NCI-H2196 (cell line): ENCODE results near the gene LIPI.
"Not testable (repeated sequence)": the region's sequence is repeated elsewhere in the genome, so short reads cannot be mapped to it uniquely, and the experiment has no call there.

Experiments
- DNase-seq: peaks from one replicate; lab custom pipeline; 2025; ENCODE audit not compliant: unreplicated experiment; lab: John Stamatoyannopoulos, UW

The LIPI gene

DNA sequence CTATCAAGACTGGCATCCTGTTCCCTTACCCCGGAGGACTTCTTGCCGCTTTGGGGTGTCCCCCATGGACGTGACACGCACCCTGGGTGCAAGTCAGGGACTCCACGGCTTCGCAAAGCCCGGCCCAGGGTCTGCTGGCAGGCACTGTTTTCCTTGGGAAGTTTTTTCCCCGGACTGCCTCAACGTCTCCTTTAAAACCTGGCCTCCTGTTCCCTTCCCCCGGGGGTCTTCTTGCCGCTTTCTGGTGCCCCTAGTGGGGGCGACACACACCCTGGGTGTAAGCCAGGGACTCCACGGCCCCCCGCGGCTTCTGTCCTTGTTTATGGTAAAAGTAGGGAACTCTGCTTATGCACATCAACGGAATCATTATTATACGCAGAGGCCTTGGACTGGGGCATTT, 136.6 kb downstream of the LIPI start:
- DNase-seq = no peak

DNA sequence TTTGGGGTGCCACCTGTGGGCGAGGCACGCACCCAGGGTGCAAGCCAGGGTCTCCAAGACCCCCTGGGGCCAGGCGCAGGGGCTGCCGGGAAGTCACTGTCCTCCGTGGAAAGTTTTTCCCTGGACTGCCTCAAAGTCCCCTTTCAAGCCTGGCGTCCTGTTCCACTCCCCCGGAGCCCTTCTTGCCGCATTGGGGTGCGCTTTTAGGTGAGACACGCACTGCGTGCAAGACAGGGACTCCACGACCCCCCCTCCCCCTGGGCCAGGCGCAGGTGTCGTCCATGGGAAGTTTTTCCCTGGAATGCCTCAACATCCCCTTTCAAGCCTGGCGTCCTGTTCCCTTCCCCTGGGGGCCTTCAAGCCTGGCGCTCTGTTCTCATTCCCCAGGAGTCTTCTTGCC, 137.1 kb downstream of the LIPI start:
- DNase-seq = no peak

DNA sequence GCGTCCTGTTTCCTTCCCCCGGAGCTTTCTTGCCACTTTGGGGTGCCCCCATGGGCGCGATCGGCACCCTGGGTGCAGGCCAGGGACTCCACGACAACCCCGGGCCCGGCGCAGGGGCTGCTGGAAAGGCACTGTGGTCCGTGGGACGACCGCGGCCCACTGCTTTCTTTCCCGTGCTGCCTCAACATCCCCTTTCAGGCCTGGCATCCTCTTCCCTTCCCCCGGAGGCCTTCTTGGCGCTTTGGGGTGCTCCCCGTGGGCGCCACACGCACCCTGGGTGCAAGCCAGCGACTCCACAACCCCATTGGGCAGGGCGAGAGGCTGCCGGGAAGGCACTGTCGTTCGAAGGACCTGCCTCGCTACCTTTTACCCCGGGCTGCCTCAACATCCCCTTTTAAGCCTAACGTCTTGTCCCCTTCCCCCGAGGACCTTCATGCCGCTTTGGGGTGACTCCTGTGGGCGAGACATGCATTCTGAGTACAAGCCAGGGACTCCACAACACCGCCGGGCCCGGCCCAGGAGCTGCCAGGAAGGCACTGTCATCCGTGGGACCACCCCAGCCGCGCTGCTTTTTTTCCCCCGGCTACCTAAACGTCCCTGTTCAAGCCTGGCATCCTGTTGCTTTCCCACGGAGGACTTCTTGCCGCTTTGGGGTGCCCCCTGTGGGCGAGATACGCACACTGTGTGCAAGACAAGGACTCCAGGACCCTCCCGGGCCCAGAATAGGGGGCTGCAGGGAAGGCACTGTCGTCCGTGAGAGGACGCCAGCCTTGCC, 137.8 kb downstream of the LIPI start:
- no peak for DNase-seq

DNA sequence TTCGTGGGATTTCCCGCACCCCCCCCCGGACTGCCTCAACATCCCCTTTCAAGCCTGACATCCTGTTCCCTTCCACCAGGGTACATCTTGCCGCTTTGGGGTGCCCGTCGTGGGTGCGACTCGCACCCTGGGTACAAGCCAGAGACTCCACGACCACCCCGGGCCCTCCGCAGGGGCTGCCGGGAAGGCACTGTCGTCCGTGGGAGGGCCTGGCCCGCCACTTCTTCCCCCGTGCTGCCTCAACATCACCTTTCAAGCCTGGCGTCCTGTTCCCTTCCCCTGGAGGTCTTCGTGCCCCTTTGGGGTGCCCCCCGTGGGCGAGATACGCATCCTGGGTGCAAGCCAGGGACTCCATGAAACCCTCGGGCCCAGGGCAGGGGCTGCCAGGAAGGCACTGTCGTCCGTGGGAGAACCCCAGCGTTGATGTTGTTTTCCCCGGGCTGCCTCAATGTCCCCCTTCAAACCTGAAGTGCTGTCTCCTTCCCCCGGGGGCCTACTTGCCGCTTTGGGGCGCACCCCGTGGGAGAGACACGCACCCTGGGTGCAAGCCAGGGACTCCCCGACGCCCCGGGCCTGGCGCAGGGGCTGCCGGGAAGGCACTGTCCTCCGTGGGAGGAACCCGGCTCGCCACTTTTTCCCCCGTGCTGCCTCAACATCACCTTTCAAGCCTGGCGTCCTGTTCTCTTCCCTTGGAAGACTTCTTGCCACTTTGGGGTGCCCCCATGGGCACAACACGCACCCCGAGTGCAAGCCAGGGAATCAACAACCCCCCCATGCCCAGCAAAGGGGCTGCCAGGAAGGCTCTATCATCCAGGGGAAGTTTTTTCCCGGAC, 138.6 kb downstream of the LIPI start:
- no peak for DNase-seq

DNA sequence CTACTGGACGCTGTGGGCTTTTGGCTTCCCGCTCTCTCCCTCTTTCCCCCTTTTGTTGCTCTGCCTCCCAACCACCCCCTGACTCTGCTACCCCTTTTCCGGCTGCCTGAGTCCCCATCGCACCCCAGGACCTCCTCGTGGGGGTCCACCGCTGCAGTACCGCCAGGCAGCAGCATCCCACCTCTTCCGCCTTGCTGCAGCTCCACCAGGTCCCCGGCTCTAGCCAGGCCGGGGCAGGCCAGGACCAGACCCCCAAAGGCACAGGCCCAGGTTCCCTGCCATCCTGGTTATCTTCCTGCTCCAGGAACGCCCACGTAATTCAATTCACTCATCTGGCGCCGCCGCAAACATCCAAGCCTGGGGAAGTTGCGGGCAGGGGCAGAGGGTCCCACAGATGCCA, 139.8 kb downstream of the LIPI start:
- no peak for DNase-seq

DNA sequence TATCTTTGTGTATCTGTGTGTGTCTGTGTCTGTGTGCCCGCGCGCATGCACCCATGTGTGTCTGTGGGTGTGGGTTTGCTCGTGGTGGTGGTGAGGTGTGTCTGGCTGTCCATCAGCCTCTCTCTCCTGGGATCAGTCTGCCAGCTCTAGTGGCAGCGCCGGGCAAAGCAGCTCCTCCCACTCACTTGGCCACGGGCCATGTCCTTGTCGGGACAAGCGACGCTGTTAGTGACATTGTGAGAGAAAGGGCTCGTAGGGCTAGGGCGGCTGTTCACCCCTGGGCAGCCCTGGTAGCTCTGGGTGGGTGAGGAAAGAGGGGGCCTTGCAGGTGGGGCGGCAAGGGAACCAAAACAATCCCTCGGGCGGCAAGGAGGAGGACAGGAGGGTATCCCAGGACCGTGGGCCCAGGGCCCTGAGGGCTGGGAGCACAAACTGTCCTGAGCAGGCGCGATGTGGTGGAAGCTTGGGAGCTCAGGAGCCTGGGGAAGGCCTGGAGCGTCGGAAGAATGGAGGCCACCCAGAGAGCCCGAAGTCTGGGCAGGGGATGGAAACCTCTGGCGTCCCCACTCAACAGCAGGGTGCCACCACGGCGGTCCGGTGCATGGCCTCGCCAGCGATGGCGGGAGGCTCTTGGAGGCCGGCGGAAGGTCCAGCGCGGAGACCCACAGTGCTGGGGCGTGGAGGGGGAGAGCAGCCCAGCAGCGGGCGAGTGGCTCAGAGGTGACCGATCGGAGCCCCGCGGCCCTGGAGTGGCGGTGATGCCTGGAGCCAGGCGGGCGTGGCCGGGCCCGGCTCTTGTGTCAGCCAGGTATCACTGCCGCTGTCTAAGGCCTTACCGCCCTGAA, 140.5 kb downstream of the LIPI start:
- DNase-seq = no peak

DNA sequence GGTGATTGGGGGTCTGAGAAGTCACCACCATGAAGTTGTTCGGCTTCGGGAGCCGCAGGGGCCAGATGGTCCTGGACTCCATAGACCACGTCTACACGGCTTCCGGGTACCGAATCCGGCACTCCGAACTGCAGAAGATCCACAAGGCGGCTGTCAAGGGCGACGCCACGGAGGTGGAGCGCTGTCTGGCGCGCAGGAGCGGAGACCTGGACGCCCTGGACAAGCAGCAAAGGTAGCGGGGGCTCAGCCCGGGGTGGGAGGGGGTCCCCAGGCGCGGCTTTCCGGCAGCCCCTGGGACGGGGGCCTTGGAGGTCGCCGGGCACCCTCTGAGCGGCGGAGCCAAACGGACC, 146.5 kb downstream of the LIPI start:
- DNase-seq = no peak

DNA sequence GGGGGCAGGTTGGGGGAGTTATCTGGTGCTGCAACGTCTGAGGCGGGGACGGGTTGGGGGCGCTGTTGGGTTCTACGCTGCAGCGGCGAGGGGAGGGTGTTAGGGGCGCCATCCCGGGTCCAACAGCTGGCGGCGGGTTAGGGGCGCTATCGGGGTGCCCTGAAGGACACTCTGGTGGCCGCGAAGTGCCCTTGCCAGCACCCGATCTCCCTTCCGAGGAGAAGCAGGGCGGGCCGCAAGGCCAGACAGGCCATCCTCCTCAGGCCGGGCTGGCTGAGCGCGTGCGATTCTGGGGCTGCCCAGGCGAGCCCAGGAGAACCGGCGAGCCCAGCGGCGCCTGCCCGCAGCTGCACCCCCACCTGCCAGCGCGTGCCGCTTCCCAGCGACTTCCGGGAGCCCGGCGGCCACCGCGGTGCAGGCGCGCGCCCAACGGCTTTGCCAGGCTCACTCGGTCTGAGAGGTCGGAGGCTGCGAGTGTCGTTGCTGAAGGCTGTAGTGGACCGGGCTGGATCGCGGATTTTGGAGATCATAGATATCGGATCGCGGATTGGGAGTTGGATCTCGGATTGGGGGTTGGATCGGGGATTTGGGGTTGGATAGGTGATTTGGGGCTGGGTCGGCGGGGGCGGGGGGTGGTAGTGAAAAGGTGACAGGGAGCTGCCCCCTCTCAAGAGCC, 147.0 kb downstream of the LIPI start:
- not testable (repeated sequence) for DNase-seq

DNA sequence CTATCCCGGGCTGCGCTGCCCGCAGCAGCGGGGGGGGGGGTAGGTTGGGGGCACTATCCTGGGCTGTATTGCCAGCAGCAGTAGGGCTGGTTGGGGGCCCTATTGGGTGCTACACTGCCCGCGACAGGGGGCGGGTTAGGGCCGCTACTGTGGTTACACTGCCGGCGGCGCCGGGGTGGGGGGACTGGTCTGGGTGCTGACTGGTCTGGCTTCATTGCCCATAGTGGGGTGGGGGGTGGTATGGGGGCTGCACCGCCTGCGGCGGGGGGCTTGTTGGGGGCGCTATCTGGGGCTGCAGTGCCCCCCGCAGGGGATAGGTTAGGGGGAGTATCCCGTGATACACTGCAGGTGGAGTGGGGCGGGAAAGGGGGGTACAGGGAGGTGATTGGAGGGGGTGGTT, 148.1 kb downstream of the LIPI start:
- not testable (repeated sequence) for DNase-seq

DNA sequence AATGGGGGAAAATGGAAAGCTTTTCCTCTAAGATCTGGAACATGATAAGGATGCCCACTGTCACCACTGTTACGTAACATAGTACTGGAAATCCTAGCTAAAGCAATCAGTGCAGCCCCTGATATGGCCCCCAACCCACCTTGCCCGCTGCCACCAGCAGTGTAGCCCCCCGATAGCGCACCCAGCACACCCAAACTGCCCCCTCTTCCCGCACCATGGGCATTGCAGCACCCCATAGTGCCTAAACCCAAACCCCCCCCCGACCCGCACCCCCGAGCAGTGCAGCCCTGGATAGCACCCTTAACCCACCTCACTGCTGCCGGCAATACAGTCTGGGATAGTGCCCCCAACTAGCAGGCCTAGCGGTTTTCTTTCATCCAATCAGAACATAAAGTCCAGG, 148.9 kb downstream of the LIPI start:
- not testable (repeated sequence) for DNase-seq

DNA sequence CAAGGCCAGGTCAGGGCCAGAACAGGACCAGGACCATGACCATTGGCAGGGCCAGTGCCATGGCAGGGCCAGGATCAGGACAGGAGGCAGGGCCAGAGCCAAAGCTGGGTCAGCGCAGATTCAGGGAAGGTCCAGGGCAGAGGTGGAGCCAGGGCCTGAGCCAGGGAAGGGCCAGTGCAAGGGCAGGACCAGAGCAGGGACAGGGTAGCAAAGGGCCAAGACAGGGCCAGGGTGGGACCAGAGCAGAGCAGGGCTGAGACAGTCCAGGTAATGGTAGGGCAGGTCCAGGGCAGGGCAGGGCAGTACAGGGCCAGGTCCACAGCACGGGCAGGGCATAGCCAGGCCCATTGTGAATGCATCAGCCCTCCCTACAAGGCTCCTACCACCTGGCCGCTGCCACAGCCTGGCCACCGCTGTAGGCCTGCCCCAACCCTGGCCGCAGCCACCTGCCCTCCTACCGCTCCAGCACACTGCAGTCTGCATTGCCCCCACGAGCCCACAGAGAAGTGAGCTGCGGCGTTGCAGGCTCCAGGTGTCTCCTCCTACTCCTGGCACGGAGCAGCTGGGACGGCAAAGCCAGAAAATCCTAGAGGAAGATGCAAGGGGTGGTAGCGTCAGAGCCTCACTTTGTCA, 151.6 kb downstream of the LIPI start:
- DNase-seq = not testable (repeated sequence)
